Activated CD8-positive, alpha-beta T cell treated with anti-CD3 and anti-CD28 coated beads, Interleukin-2, amount 10 ng/mL, durations not matched to agents 7 days and 5 days (primary cell): Measurements from ENCODE around the gene SPI1. TPM values are rescaled to one million over a fixed set of nuclear protein-coding genes. Genes with fewer than 3 reads are reported as not detected.
A peak's percentile ranks its signal among the peaks of the same experiment; 100 is the strongest.

Source experiments
- ATAC-seq: fragments of 150-1000 bp; cut with Tn5 transposase; one replicate; pipeline ENCODE4 v1.10.0; 2021; ENCODE audit warnings: moderate library complexity
- CTCF ChIA-PET: fragments of 350-600 bp; sonication (Branson Sonifier 250); formaldehyde crosslinking; loops from one replicate; lab custom pipeline; 2021; ENCODE audit warnings: antibody characterized with exemption; lab: Charles Lee
- POLR2A ChIA-PET: fragments of 350-600 bp; sonication (Branson Sonifier 250); formaldehyde crosslinking; loops from one replicate; lab custom pipeline; 2021; ENCODE audit warnings: antibody characterized with exemption; lab: Charles Lee
- DNase-seq: peaks from one replicate; pipeline ENCODE4 v3.0.0-alpha.2; 2020
- H3K27ac Mint-ChIP-seq: one replicate; pipeline ENCODE4 v1.8.0; 2021; ENCODE audit warnings: mild to moderate bottlenecking, mixed read lengths
- H3K27me3 Mint-ChIP-seq: one replicate; pipeline ENCODE4 v1.8.0; 2021; ENCODE audit warnings: low read depth, mixed read lengths
- H3K36me3 Mint-ChIP-seq: one replicate; pipeline ENCODE4 v1.8.0; 2021; ENCODE audit warnings: low read depth, mixed read lengths
- H3K4me1 Mint-ChIP-seq: one replicate; pipeline ENCODE4 v1.8.0; 2021; ENCODE audit warnings: low read depth, mixed read lengths
- H3K4me3 Mint-ChIP-seq: one replicate; pipeline ENCODE4 v1.8.0; 2021; ENCODE audit warnings: mild to moderate bottlenecking, mixed read lengths
- H3K9me3 Mint-ChIP-seq: one replicate; pipeline ENCODE4 v1.8.0; 2022; ENCODE audit warnings: mixed read lengths; ENCODE audit not compliant: insufficient read depth
- total RNA-seq, 2 experiments: library from RNA; stranded (reverse); gene quantifications; one replicate each; pipeline ENCODE4 v1.2.3, GENCODE V29; 2021

The SPI1 gene
- total RNA-seq, 2 experiments from 2014 or later: not detected

DNA sequence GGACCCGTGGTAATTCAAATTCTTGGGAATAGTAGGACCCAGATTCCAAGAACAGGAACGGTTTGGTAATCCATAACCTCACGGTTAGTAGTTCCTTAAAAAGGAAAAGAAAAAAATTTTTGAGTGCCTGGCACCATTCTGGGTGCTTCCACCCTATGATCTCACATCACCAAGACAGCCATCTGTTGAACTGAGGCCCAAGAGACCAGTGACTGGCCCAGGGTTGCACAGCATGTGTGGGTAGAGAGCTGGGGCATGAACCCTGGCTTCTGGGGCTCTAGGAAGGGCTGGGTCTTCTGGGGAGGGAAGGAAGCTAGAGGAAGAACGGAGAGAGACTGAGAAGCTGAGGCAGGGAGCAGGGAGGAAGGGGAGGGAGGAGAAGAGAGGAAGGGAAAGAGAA lies 4.7 kb upstream of the SPI1 start:
- H3K9me3 Mint-ChIP-seq: no peaks in the 10 kb centered on the region
- ChIA-PET POLR2A (no interaction called here), CTCF (no interaction called here)
- no peak overlapping the region for H3K27ac Mint-ChIP-seq
- no peak overlapping the region for H3K4me3 Mint-ChIP-seq
- no peaks in the 10 kb centered on the region for H3K27me3 Mint-ChIP-seq
- ATAC-seq (no peak), DNase-seq (no peak)
- peaks cover 4% of the 10 kb centered on the region for H3K4me1 Mint-ChIP-seq
- H3K36me3 Mint-ChIP-seq: no peaks in the 10 kb centered on the region

DNA sequence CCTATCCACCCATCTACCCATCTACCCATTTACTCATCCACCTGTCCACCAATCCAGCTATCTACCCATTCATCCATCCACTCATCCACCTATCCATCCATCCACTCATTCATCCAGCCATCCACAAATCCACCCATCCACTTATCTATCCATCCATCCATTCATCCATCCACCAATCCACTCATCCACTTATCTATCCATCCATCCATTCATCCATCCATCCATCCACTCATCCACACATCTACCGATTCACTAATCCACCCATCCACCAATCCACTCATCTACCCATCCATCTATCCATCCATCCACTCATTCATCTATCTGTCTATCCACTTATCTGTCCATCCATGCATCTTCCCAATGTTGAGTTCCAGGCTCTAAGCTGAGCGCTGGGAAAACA lies 1.7 kb upstream of the SPI1 start:
- Mint-ChIP-seq H3K9me3 (no peaks in the 10 kb centered on the region), H3K27ac (no peak overlapping the region), H3K36me3 (no peaks in the 10 kb centered on the region), H3K4me1 (peaks cover 4% of the 10 kb centered on the region), H3K4me3 (no peak overlapping the region), H3K27me3 (no peaks in the 10 kb centered on the region)
- ChIA-PET CTCF (no interaction called here), POLR2A (interaction anchor here (1.6 kb wide), 1 partner anchor 15 kb away, joined by 3 read pairs; no protein-coding TSS in a partner anchor)
- ATAC-seq (no peak), DNase-seq (no peak)

DNA sequence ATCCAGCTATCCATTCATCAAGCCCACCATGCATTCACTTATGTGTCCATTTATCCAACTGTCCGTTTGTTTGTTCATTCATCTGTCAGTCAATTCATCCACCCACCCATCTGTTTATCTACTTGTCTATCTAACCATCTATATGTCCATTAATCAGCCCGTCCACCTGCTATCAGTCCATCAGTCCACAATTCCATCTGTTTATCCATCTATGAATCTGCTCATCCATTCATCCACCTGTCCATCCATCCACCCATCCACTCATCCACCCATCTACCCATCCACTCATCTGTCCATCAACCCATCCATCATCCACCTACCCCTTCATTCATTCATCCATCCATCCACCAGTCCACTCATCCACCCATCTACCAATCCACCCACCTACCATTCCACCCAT lies 970 bp upstream of the SPI1 start:
- Mint-ChIP-seq H3K27me3 (no peaks in the 10 kb centered on the region), H3K27ac (no peak overlapping the region), H3K9me3 (no peaks in the 10 kb centered on the region), H3K4me1 (peaks cover 5% of the 10 kb centered on the region), H3K36me3 (no peaks in the 10 kb centered on the region), H3K4me3 (no peak overlapping the region)
- ChIA-PET CTCF (interaction anchor here (0.5 to 0.8 kb wide), 3 partner anchors 8 to 164 kb away, joined by 3 to 4 read pairs (median 3); partner anchors contain the start of gene DDB2), POLR2A (interaction anchor here (1.6 kb wide), 1 partner anchor 15 kb away, joined by 3 read pairs; no protein-coding TSS in a partner anchor)
- ATAC-seq: no peak
- DNase-seq: no peak

DNA sequence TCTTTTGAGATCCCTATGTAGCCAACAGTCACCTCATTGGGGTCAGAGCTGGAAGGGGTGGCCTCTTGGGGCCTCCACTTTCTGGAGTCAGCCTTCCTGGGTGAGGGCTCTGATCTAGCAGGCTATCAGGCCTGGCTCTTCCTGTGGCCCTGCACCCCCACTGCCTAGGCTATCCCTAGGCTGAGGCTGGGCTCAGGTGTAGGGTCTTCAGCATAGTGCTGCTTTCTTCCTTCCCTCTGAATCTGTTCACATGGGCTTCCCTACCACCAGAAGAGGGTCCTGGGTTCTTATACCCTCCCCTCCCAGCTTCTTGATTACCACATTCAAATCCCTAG lies 456 bp upstream of the SPI1 start:
- CTCF ChIA-PET: interaction anchor here (0.5 to 0.8 kb wide), 3 partner anchors 9 to 164 kb away, joined by 3 to 4 read pairs (median 3); partner anchors contain the start of gene DDB2
- Mint-ChIP-seq H3K4me1 (peaks cover 7% of the 10 kb centered on the region), H3K9me3 (no peaks in the 10 kb centered on the region), H3K27ac (no peak overlapping the region), H3K4me3 (no peak overlapping the region), H3K27me3 (no peaks in the 10 kb centered on the region), H3K36me3 (no peaks in the 10 kb centered on the region)
- ATAC-seq: no peak
- no peak for DNase-seq
- POLR2A ChIA-PET: interaction anchor here (1.6 kb wide), 1 partner anchor 16 kb away, joined by 3 read pairs; no protein-coding TSS in a partner anchor

DNA sequence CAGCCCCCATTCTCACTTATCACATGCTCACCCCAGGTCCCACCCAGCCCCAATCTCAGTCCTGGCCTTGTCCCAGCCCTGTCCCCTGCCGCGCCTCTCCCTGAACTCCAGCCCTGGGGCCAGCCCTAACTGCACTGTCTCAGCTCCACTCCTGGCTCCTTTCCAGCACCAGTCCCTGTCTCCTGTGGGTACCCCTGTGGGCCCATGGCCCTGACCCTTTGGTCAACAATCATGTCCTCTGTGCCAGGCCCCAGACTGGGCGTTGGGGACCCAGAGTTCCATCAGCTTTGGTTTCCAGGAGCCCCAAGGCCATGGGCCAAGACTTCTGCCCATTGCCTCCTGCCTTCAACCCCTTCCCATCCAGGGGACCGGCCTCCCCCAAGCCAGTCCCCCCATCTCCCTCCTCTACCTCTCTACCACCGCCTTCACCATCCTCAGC lies 757 bp downstream of the SPI1 start:
- POLR2A ChIA-PET: no interaction called here
- Mint-ChIP-seq H3K4me1 (peaks cover 7% of the 10 kb centered on the region), H3K36me3 (no peaks in the 10 kb centered on the region), H3K27me3 (no peaks in the 10 kb centered on the region), H3K4me3 (no peak overlapping the region), H3K9me3 (no peaks in the 10 kb centered on the region), H3K27ac (peak overlapping the region; percentile 20)
- no peak for ATAC-seq
- CTCF ChIA-PET: no interaction called here
- DNase-seq: no peak

DNA sequence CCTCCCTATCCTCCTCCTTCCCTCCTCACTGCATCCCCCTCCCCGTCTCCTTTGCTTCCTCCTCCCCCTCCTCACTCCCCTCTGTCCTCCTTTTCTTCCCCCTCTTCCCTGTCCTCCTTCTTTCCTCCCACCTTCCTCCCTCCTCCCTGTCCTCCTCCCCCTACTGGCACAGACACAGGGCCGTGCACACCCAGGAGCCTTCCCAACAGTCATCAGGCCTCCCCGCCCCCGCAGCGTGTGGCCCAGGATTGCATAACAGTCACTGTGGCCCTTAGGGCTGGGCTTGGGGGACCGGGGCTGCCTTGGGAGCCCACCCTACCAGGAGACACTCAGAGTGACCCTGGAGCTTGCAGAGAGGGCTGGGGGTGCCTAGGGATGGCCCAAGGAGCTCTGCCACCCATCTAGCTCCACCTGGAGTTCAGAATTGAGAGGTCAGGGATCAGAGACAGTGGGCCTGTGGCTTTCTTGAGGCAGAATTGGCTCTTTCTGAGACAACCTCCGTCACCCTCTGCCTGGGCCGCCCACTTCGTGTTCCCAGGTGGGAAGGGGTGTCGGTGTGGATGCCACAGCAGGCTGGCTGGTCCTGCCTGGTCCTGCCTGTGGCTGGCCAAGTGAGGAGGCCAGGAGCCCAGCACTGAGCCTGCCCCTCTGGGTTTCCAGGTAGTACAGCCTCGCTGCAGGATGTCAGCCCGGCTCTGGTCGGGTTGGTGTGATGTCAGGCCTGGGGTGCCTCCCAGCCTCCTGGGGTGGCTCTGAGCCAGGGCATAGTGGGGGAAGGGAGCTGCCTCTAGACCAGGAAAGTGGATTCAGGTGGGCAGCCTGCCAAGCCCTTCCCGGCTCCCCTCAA lies 1.6 kb downstream of the SPI1 start:
- H3K4me1 Mint-ChIP-seq: peaks cover 7% of the 10 kb centered on the region

DNA sequence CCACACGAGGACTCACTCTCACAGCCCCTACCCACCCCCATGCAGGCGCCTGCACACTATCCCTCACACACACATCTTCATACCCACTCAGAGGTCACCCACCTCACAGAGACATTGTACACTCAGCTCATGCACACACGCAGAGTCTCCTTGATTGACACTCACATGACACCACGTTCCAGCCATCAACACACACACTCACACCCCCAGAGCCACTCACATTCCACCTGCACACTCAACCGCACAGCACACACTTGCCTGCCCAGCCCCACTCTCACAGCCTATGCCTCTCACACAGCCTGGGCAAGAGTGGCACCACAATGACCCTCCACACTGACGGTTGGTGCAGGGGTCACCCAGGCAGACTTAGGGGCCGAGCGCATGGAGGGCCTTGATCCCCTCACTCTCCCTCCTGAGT lies 2.2 kb downstream of the SPI1 start:
- H3K27me3 Mint-ChIP-seq: no peaks in the 10 kb centered on the region
- H3K36me3 Mint-ChIP-seq: no peaks in the 10 kb centered on the region
- ATAC-seq (no peak), DNase-seq (no peak)
- no peaks in the 10 kb centered on the region for H3K9me3 Mint-ChIP-seq
- H3K4me1 Mint-ChIP-seq: peaks cover 7% of the 10 kb centered on the region
- ChIA-PET POLR2A (no interaction called here), CTCF (no interaction called here)
- H3K4me3 Mint-ChIP-seq: no peak overlapping the region
- H3K27ac Mint-ChIP-seq: peak overlapping the region; percentile 5

More for the DNA sequence above, 1.6 kb downstream of the SPI1 start:
- ATAC-seq: no peak
- no peaks in the 10 kb centered on the region for H3K36me3 Mint-ChIP-seq
- H3K9me3 Mint-ChIP-seq: no peaks in the 10 kb centered on the region
- no peak for DNase-seq
- no peak overlapping the region for H3K27ac Mint-ChIP-seq
- no peaks in the 10 kb centered on the region for H3K27me3 Mint-ChIP-seq
- ChIA-PET CTCF (no interaction called here), POLR2A (no interaction called here)
- no peak overlapping the region for H3K4me3 Mint-ChIP-seq

DNA sequence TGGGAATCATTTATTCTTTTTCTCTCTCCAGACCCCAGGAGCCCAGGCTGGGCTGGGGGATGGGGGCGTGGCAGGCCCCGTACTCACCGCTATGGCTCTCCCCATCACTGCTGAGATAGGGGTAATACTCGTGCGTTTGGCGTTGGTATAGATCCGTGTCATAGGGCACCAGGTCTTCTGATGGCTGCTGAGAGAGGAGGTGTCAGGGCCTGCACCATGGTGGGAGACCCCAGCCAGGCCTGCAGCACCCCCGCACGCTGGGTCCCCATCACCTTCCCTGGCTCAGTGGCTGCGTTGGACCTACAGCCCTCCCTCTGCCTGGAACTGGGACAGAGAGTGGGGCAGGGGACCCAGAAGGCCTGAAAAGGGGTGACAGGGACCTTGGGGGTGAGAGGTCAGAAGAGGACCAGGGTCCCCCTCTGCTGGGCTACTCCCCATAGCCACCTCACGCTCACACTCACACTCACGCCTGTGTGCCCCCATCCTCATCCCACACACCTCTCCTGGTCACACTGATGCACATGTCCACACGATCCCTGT lies 2.7 kb downstream of the SPI1 start:
- Mint-ChIP-seq H3K27ac (no peak overlapping the region), H3K4me3 (no peak overlapping the region), H3K4me1 (peaks cover 7% of the 10 kb centered on the region), H3K36me3 (no peaks in the 10 kb centered on the region), H3K27me3 (no peaks in the 10 kb centered on the region), H3K9me3 (no peaks in the 10 kb centered on the region)
- POLR2A ChIA-PET: no interaction called here
- DNase-seq (no peak), ATAC-seq (no peak)
- CTCF ChIA-PET: interaction anchor here (0.6 to 1.9 kb wide), 3 partner anchors 37 to 78 kb away, joined by 3 to 25 read pairs (median 5); no protein-coding TSS in a partner anchor

DNA sequence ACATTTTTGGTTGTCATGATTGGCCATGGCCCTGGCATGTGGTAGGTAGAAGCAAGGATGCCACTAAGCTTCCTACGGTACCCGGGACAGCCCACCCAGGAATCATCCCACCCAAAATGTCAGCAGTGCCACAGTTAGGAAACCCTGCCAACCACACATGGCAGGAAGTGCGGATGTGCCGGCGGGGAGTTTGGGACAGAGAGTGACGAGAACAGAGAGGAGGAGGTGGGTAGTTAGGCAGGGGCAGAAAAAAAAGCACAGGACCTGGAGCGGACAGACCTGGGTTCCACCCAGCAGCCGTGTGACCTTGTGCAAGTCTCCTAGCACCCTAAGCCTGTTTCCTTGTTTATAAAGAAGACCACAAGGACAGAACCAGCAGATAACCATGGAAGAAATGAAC lies 3.3 kb downstream of the SPI1 start:
- H3K4me1 Mint-ChIP-seq: peaks cover 7% of the 10 kb centered on the region
- no peak overlapping the region for H3K27ac Mint-ChIP-seq
- H3K36me3 Mint-ChIP-seq: no peaks in the 10 kb centered on the region
- ChIA-PET CTCF (interaction anchor here (0.6 to 6.7 kb wide), 14 partner anchors 13 to 242 kb away, joined by 3 to 133 read pairs (median 8); partner anchors contain the start of gene SLC39A13), POLR2A (no interaction called here)
- no peaks in the 10 kb centered on the region for H3K27me3 Mint-ChIP-seq
- ATAC-seq (no peak), DNase-seq (no peak)
- no peaks in the 10 kb centered on the region for H3K9me3 Mint-ChIP-seq
- no peak overlapping the region for H3K4me3 Mint-ChIP-seq

DNA sequence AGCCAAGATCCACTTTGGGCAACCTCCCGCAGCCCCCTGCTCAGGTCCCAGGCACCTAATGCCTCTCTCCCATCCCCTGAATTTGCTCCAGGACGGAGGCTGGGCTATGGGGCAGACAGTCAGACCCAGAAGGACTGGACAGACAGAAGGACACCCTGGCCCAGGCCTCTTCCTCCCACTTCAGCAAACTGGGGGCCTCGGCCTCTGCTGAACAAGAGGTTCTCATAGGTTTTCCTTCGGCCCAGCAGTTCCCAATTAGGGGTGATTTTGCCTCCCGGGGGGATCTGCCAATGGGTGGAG lies 3.7 kb downstream of the SPI1 start:
- POLR2A ChIA-PET: no interaction called here
- no peak overlapping the region for H3K4me3 Mint-ChIP-seq
- H3K36me3 Mint-ChIP-seq: no peaks in the 10 kb centered on the region
- H3K9me3 Mint-ChIP-seq: no peaks in the 10 kb centered on the region
- H3K4me1 Mint-ChIP-seq: peaks cover 10% of the 10 kb centered on the region
- CTCF ChIA-PET: interaction anchor here (0.6 to 6.7 kb wide), 47 partner anchors 10 to 479 kb away, joined by 3 to 133 read pairs (median 4); partner anchors contain the start of genes DDB2, PSMC3 and SLC39A13
- ATAC-seq: no peak
- no peak overlapping the region for H3K27ac Mint-ChIP-seq
- no peak for DNase-seq
- peaks cover 2% of the 10 kb centered on the region for H3K27me3 Mint-ChIP-seq

DNA sequence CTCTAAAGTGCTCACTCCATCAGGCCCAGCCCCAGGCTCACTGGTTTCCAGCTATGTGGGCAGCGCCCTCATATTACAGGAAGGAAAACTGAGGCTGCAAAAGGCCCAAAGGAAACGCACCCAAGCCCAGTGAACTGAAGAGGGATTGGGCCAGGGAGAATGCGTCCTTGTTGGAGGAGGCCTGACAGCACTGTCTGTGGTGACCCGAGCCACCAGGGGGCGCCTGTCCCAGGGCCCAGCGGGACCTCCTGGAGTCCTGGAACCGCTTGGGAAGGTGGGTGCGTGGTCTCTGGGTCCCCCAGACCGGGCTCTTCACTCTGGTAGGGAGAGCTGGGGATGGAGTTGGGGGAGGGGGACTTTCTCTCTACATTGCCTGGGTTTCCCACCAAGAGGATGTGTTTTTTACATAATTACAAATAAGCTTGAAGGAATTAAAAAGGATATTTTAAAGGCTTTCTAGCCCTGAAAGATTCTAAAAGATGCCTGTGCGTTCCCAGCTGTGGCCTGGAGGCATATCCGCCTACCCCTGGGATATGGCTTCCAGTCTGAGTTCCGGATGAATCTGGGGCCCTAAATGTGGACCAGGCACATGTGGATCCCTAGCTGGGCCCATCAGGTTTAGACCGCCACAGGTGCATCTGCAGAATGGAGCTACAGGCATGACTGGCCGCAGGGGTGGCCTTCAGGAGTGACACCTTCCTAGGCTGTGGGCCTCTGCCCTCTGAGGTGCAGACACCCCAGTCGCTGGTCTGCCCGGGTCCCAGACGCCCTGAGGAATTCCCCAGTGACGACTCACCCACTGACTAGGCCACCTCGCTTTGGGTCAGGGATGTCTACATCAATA lies 4.2 kb downstream of the SPI1 start:
- H3K27me3 Mint-ChIP-seq: peaks cover 3% of the 10 kb centered on the region
- CTCF ChIA-PET: interaction anchor here (0.6 to 6.7 kb wide), 49 partner anchors 8 to 480 kb away, joined by 3 to 133 read pairs (median 4); partner anchors contain the start of genes DDB2, PSMC3 and SLC39A13
- no peaks in the 10 kb centered on the region for H3K9me3 Mint-ChIP-seq
- DNase-seq: peak; percentile 85
- no peaks in the 10 kb centered on the region for H3K36me3 Mint-ChIP-seq
- no peak overlapping the region for H3K4me3 Mint-ChIP-seq
- POLR2A ChIA-PET: no interaction called here
- H3K27ac Mint-ChIP-seq: no peak overlapping the region
- peak; percentile 95 for ATAC-seq
- peaks cover 14% of the 10 kb centered on the region for H3K4me1 Mint-ChIP-seq
